ENCODE measurements around the gene FBXW7. TPM values are rescaled to one million over a fixed set of nuclear protein-coding genes. Genes with fewer than 3 reads are reported as not detected.

Gene FBXW7
- total RNA-seq, 4 donors from 2014 or later, result 72.2 to 105 (median 87.1) TPM

DNA sequence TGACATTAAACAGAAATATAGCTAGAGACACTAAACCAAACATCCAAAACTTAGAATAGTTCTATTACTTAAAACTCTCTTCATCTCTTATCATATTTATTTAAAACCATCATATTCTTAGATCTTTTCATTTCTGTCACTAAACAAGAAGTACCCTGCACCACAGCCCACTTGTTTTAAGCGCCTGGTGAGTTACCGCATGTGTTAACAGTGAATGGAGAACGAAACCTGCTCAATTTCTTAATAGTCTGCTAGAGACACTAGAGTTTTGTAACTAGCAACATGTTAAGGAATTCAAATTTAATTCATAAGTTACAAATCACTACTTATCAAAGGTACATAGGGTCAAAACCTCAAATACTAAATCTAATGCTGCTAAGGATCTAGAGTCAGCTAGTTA lies 111.5 kb downstream of the FBXW7 start:
- WGBS, 2 donors, result 97% methylated on average over 3 of the region's 3 CpGs
- no peak for DNase-seq
- no peaks in the 10 kb centered on the region for H3K27me3 ChIP-seq
- no peaks in the 10 kb centered on the region for H3K36me3 ChIP-seq
- no peaks in the 10 kb centered on the region for H3K9me3 ChIP-seq
- intact Hi-C loops (cut with DNase I), result no loop called here
- no peak overlapping the region for H3K27ac ChIP-seq
- H3K4me1 ChIP-seq, result peaks cover 0 to 3% of the 10 kb centered on the region in 2 donors
- TF ChIP-seq, protein P1, sequence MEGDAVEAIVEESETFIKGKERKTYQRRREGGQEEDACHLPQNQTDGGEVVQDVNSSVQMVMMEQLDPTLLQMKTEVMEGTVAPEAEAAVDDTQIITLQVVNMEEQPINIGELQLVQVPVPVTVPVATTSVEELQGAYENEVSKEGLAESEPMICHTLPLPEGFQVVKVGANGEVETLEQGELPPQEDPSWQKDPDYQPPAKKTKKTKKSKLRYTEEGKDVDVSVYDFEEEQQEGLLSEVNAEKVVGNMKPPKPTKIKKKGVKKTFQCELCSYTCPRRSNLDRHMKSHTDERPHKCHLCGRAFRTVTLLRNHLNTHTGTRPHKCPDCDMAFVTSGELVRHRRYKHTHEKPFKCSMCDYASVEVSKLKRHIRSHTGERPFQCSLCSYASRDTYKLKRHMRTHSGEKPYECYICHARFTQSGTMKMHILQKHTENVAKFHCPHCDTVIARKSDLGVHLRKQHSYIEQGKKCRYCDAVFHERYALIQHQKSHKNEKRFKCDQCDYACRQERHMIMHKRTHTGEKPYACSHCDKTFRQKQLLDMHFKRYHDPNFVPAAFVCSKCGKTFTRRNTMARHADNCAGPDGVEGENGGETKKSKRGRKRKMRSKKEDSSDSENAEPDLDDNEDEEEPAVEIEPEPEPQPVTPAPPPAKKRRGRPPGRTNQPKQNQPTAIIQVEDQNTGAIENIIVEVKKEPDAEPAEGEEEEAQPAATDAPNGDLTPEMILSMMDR (IDR thresholded peaks at IDR 0.05), result no peak
- no peak for TF ChIP-seq POLR2A (IDR thresholded peaks at IDR 0.05)
- H3K4me3 ChIP-seq (replicated peaks in 1 of 3), result no peak overlapping the region

DNA sequence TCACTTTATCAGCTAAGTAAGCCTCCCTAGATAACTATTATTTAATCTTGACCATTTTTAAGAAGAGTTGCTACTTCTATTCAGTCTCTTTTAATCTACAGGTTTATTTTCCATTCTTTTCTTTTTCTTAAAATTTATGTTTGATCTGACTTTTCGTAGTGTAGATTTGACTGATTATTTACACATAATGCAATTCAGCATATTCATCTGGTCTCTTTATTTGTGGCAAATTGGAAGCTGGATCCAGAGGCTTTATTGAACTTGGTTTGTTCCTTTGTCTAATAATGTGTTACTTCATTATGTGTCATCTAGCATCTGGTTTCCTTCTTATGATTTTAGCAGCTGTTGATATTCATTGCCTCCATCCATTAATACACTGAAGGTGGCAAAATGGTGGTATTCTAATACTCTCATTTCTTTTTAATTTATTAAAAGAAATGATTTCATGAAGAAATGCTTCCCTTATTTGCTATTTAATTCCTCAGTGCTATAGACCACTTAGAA lies 113.0 kb downstream of the FBXW7 start:
- intact Hi-C loops (cut with DNase I), result no loop called here
- peaks cover 3 to 7% of the 10 kb centered on the region in 2 donors for H3K4me1 ChIP-seq
- no peaks in the 10 kb centered on the region for H3K36me3 ChIP-seq
- no peak for TF ChIP-seq POLR2A (IDR thresholded peaks at IDR 0.05)
- TF ChIP-seq, protein P1 (IDR thresholded peaks at IDR 0.05), result no peak
- H3K27ac ChIP-seq, result no peak overlapping the region
- 97 to 100% methylated on average over 1 of the region's 1 CpG for WGBS, 2 donors
- no peak for DNase-seq
- no peaks in the 10 kb centered on the region for H3K9me3 ChIP-seq
- no peaks in the 10 kb centered on the region for H3K27me3 ChIP-seq
- no peak overlapping the region for H3K4me3 ChIP-seq (replicated peaks in 1 of 3)

DNA sequence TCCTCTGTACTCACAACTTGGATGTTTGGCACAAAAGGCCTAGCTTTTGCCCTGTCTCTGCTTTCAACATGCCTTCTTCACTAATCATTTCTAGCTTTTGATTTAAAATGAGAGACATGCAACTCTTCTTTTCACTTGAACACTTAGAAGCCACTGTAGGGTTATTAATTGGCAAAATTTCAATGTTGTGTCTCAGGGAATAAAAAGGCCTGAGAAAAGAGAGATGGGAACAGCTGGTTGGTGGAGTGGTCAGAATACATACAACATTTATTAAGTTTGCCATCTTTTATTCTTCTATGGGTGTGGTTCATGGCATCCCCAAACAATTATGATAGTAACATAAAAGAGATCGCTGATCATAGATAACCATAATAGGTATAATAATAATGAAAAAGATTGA lies 114.3 kb downstream of the FBXW7 start:
- 95 to 98% methylated on average over 1 of the region's 1 CpG for WGBS, 2 donors
- Histone ChIP-seq H3K9me3 (no peaks in the 10 kb centered on the region), H3K4me1 (peaks cover 3 to 7% of the 10 kb centered on the region in 2 donors), H3K27ac (no peak overlapping the region), H3K27me3 (no peaks in the 10 kb centered on the region), H3K4me3 (replicated peaks in 1 of 3) (no peak overlapping the region), H3K36me3 (no peaks in the 10 kb centered on the region)
- DNase-seq, result no peak
- intact Hi-C loops (cut with DNase I), result no loop called here
- no peak for TF ChIP-seq POLR2A (IDR thresholded peaks at IDR 0.05)
- TF ChIP-seq, protein P1 (IDR thresholded peaks at IDR 0.05), result no peak

DNA sequence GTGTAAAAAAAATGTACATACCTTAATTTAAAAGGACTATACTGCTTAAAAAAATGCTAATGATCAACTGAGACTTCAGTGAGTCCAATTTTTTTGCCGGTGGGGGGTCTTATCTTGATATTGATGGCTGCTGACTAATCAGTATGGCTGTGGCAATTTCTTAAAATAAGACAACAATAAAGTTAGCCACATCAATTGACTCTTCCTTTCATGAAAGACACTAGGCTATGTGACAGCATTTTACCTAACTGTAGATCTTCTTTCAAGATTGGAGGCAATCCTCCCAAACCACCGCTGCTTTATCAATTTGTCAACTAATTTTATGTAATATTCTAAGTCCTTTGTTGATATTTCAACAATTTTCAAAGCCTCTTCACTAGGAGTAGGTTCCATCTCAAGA lies 116.1 kb downstream of the FBXW7 start:
- Histone ChIP-seq H3K27ac (no peak overlapping the region), H3K4me1 (peaks cover 0 to 7% of the 10 kb centered on the region in 2 donors), H3K4me3 (replicated peaks in 1 of 3) (no peak overlapping the region), H3K36me3 (no peaks in the 10 kb centered on the region), H3K27me3 (no peaks in the 10 kb centered on the region), H3K9me3 (no peaks in the 10 kb centered on the region)
- TF ChIP-seq, protein P1 (IDR thresholded peaks at IDR 0.05), result no peak
- no peak for TF ChIP-seq POLR2A (IDR thresholded peaks at IDR 0.05)
- DNase-seq, result no peak
- intact Hi-C loops (cut with DNase I), result no loop called here
- WGBS, 2 donors, result 93 to 97% methylated on average over 2 of the region's 2 CpGs

DNA sequence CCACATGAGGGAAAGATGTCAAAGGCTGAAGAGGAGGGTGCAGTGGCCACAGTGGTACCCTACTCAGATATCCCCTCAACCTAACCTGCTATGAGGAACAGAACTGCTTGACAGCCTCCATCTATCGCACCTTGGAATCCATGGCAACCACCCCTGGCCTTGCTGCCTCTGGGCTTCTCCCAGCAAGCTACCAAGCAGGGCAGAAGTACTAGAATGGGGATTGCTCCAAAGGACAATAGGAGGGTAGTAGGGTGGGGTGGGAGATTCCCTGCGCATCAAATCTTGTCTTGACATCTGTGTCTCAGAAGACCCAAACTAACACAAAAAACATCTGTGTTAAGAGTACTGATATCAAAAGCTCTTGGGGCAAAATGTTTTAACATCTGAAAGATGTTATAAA lies 118.2 kb downstream of the FBXW7 start:
- Histone ChIP-seq H3K27me3 (no peaks in the 10 kb centered on the region), H3K36me3 (no peaks in the 10 kb centered on the region), H3K4me3 (replicated peaks in 1 of 3) (no peak overlapping the region), H3K9me3 (no peaks in the 10 kb centered on the region), H3K4me1 (peaks cover 0 to 7% of the 10 kb centered on the region in 2 donors), H3K27ac (no peak overlapping the region)
- DNase-seq, result no peak
- 97 to 98% methylated on average over 2 of the region's 2 CpGs for WGBS, 2 donors
- intact Hi-C loops (cut with DNase I), result no loop called here
- no peak for TF ChIP-seq POLR2A (IDR thresholded peaks at IDR 0.05)
- TF ChIP-seq, protein P1 (IDR thresholded peaks at IDR 0.05), result no peak

Data from thyroid gland (tissue), 4 donors.